Measurements from ENCODE around the gene NCOA1. TPM values are rescaled to one million over a fixed set of nuclear protein-coding genes. Genes with fewer than 3 reads are reported as not detected.

NCOA1 gene
- total and polyA plus RNA-seq, 10 of the 15 experiments (the other 5 are each of a cell fraction or from before 2014, with no cell fraction given) = 1.8 to 35.6 (median 6.1) TPM

GRCh38 chr2:24721470-24721869 lies 230.4 kb downstream of the NCOA1 start:
- no TSS peak for BruUV-seq (replicated peaks)
- in situ Hi-C loops (cut with MboI) = no loop called here
- FAIRE-seq = peak; percentile 41
- peak; percentile 45 for DNase-seq (ENCODE audit: low read depth, low spot score)
- RAD21 ChIA-PET (ENCODE audit: unreplicated experiment) = interaction anchor here (0.7 to 3.4 kb wide), 5 partner anchors 12 to 299 kb away, joined by 3 to 16 read pairs (median 4); partner anchors contain the start of genes CENPO and PTRHD1
- Histone ChIP-seq H4K20me1 (ENCODE audit: control insufficient read depth, insufficient read depth) (no peaks in the 10 kb centered on the region), H3K4me1 (ENCODE audit: control insufficient read depth, insufficient read depth, low read length) (peaks cover 16% of the 10 kb centered on the region; the same call in 1 of the 2 replicates), H3K9me3 (replicated peaks; ENCODE audit: control insufficient read depth, insufficient read depth, low read length) (no peaks in the 10 kb centered on the region), H3K4me2 (ENCODE audit: control insufficient read depth, insufficient read depth) (peak overlapping the region; percentile 6; the same call in 1 of the 2 replicates), H3K27ac (ENCODE audit: control insufficient read depth, insufficient read depth) (peak overlapping the region; percentile 36; the same call in 1 of the 2 replicates), H3K27me3 (replicated peaks in 1 of 2; ENCODE audit: control insufficient read depth in 2 of 2, insufficient read depth in 2 of 2, low read length in 1 of 2) (no peaks in the 10 kb centered on the region), H2AFZ (ENCODE audit: control insufficient read depth, low read depth, low read length) (no peak overlapping the region), H3K4me3 (no peak overlapping the region), H3K9ac (ENCODE audit: control insufficient read depth, insufficient read depth, low read length) (no peak overlapping the region), H3K79me2 (ENCODE audit: control insufficient read depth, insufficient read depth, low read length) (no peaks in the 10 kb centered on the region), H3K36me3 (ENCODE audit: control insufficient read depth in 2 of 2, insufficient read depth in 2 of 2, low read length in 1 of 2) (no peaks in the 10 kb centered on the region)
- CTCF ChIA-PET = interaction anchor here (1.2 to 2.6 kb wide), 2 partner anchors 14 to 109 kb away, joined by 3 to 6 read pairs; no protein-coding TSS in a partner anchor
- intact Hi-C loops (cut with micrococcal nuclease; ENCODE audit: unreplicated experiment) = no loop called here
- SMC1A ChIA-PET (ENCODE audit: uncharacterized antibody, unreplicated experiment) = interaction anchor here (0.9 to 2.1 kb wide), 8 partner anchors 11 to 144 kb away, joined by 3 to 9 read pairs (median 4); no protein-coding TSS in a partner anchor
- peak; percentile 77 for ATAC-seq
- POLR2A ChIA-PET = interaction anchor here (1.5 kb wide), 1 partner anchor 72 kb away, joined by 6 read pairs; the partner anchor contains the start of genes CENPO and PTRHD1
- TF ChIP-seq YY1 (IDR thresholded peaks at IDR 0.05; ENCODE audit: low read depth, low read length) = peak; percentile 47; the same call in 1 of the 2 replicates
- TF ChIP-seq SMAD5 (IDR thresholded peaks at IDR 0.05; ENCODE audit: low read depth) = no peak
- TF ChIP-seq NFIC (IDR thresholded peaks at IDR 0.05; ENCODE audit: low read depth, low read length) = peak; percentile 62
- peak; percentile 86 for TF ChIP-seq IRF4 (IDR thresholded peaks at IDR 0.05; ENCODE audit: low read depth, low read length)
- no peak for TF ChIP-seq ELK1 (IDR thresholded peaks at IDR 0.05; ENCODE audit: low read depth, low read length)
- TF ChIP-seq CHD4 (IDR thresholded peaks at IDR 0.05) = no peak
- peak; percentile 29; the same call in 1 of the 2 replicates for TF ChIP-seq MTA2 (IDR thresholded peaks at IDR 0.05; ENCODE audit: low read depth)
- TF ChIP-seq RB1 (IDR thresholded peaks at IDR 0.05; ENCODE audit: borderline replicate concordance) = no peak
- TF ChIP-seq TCF7 (IDR thresholded peaks at IDR 0.05; ENCODE audit: borderline replicate concordance) = no peak
- no peak for TF ChIP-seq NR2F1 (conservative IDR thresholded peaks at IDR 0.05)
- no peak for TF ChIP-seq BACH1 (IDR thresholded peaks at IDR 0.05; ENCODE audit: borderline replicate concordance)
- no peak for TF ChIP-seq E2F4 (IDR thresholded peaks at IDR 0.05; ENCODE audit: low read depth, low read length)
- no peak for TF ChIP-seq MYC (IDR thresholded peaks at IDR 0.05; ENCODE audit: insufficient read depth, insufficient read length, insufficient replicate concordance, low read length, severe bottlenecking)
- TF ChIP-seq RELB (IDR thresholded peaks at IDR 0.05; ENCODE audit: low read depth) = peak; percentile 69; the same call in 1 of the 2 replicates
- TF ChIP-seq IKZF2 (IDR thresholded peaks at IDR 0.05) = peak; percentile 83 to 88
- no peak for TF ChIP-seq BMI1 (IDR thresholded peaks at IDR 0.05; ENCODE audit: borderline replicate concordance)
- peak; percentile 93 for TF ChIP-seq EED (IDR thresholded peaks at IDR 0.05; ENCODE audit: low read depth)
- no peak for TF ChIP-seq ZBTB4 (CRISPR knock-in tag; IDR thresholded peaks at IDR 0.05)
- no peak for TF ChIP-seq EP300 (IDR thresholded peaks at IDR 0.05; ENCODE audit: borderline replicate concordance in 1 of 2, control insufficient read depth in 1 of 2, low read depth in 2 of 2, low read length in 2 of 2)

All from GM12878 (cell line).